ENCODE measurements around the gene IRGM. TPM values are rescaled to one million over a fixed set of nuclear protein-coding genes. Genes with fewer than 3 reads are reported as not detected.
"Not testable (repeated sequence)": the region's sequence is repeated elsewhere in the genome, so short reads cannot be mapped to it uniquely, and the experiment has no call there.

The IRGM gene
- total and polyA plus RNA-seq, 4 donors, result 0.25 TPM; not detected in 3

DNA sequence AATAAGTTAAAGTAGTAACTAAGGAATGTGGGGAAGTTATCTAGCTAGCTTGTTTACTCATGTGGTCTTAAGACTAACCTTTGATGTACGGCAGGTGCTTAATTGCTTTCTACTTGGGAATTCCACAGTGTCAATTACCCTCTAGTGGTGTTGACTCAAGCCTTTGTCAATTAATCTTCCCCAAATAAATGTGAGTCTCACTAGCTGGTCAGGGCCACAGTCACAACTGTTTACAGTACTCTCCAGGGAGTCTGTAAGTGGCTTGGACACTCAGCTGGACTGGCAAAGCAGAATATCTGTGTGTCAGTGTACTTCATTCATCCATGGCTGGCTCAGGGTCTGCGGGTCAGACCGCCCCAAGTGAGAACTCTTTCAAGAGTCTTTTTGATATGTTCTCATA, 37.0 kb upstream of the IRGM start:
- no peak overlapping the region for H3K4me3 ChIP-seq
- no peaks in the 10 kb centered on the region for H3K4me1 ChIP-seq (ENCODE audit: control insufficient read depth in 5 of 5, insufficient read depth in 5 of 5, low read length in 5 of 5)
- ATAC-seq (ENCODE audit: insufficient read depth, low FRiP score) (no peak), DNase-seq (no peak)
- H3K27me3 ChIP-seq (ENCODE audit: control insufficient read depth in 3 of 3, insufficient read depth in 3 of 3, low read length in 2 of 3), result no peaks in the 10 kb centered on the region
- no peaks in the 10 kb centered on the region for H3K36me3 ChIP-seq (ENCODE audit: control insufficient read depth in 4 of 4, insufficient read depth in 4 of 4, low read length in 4 of 4)
- WGBS, 2 donors, result 71 to 85% methylated on average over 3 of the region's 3 CpGs
- no peak overlapping the region for H3K27ac ChIP-seq (ENCODE audit: low read depth in 1 of 2, low read length in 1 of 2)
- TF ChIP-seq, protein P1, sequence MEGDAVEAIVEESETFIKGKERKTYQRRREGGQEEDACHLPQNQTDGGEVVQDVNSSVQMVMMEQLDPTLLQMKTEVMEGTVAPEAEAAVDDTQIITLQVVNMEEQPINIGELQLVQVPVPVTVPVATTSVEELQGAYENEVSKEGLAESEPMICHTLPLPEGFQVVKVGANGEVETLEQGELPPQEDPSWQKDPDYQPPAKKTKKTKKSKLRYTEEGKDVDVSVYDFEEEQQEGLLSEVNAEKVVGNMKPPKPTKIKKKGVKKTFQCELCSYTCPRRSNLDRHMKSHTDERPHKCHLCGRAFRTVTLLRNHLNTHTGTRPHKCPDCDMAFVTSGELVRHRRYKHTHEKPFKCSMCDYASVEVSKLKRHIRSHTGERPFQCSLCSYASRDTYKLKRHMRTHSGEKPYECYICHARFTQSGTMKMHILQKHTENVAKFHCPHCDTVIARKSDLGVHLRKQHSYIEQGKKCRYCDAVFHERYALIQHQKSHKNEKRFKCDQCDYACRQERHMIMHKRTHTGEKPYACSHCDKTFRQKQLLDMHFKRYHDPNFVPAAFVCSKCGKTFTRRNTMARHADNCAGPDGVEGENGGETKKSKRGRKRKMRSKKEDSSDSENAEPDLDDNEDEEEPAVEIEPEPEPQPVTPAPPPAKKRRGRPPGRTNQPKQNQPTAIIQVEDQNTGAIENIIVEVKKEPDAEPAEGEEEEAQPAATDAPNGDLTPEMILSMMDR (IDR thresholded peaks at IDR 0.05; ENCODE audit: control extremely low read depth, extremely low read depth), result no peak
- H3K9ac ChIP-seq (ENCODE audit: insufficient read depth in 1 of 2, low read length in 2 of 2), result no peak overlapping the region
- H3K9me3 ChIP-seq (ENCODE audit: control insufficient read depth in 4 of 4, insufficient read depth in 3 of 4, low read length in 3 of 4), result peaks cover 0 to 2% (median 0%) of the 10 kb centered on the region in 4 donors

DNA sequence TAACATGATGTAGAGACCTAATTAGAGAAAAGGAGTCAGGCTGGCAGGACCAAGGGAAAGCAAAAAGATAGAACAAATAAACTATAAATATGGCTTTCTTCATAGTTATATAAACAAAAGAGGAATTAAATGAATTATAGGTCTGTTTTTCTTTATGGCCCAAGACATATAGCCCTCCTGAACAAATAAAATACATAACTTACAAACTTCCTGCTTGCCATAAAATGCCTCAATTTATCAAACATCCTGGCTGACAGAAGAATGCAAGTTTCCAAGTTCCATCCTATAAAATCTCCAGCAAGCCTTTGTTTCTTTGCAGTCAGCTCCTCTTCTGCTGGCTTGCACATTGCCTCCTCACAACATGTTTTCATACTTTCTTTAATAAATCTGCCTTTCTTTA, 31.3 kb upstream of the IRGM start:
- TF ChIP-seq, protein P1 (IDR thresholded peaks at IDR 0.05; ENCODE audit: control extremely low read depth, extremely low read depth), result no peak
- Histone ChIP-seq H3K36me3 (ENCODE audit: control insufficient read depth in 4 of 4, insufficient read depth in 4 of 4, low read length in 4 of 4) (no peaks in the 10 kb centered on the region), H3K9ac (ENCODE audit: insufficient read depth in 1 of 2, low read length in 2 of 2) (no peak overlapping the region), H3K27me3 (ENCODE audit: control insufficient read depth in 3 of 3, insufficient read depth in 3 of 3, low read length in 2 of 3) (no peaks in the 10 kb centered on the region), H3K9me3 (ENCODE audit: control insufficient read depth in 4 of 4, insufficient read depth in 3 of 4, low read length in 3 of 4) (peaks cover 0 to 10% (median 0%) of the 10 kb centered on the region in 4 donors), H3K4me1 (ENCODE audit: control insufficient read depth in 5 of 5, insufficient read depth in 5 of 5, low read length in 5 of 5) (no peaks in the 10 kb centered on the region), H3K4me3 (no peak overlapping the region), H3K27ac (ENCODE audit: low read depth in 1 of 2, low read length in 1 of 2) (no peak overlapping the region)
- DNase-seq (no peak), ATAC-seq (ENCODE audit: insufficient read depth, low FRiP score) (no peak)

DNA sequence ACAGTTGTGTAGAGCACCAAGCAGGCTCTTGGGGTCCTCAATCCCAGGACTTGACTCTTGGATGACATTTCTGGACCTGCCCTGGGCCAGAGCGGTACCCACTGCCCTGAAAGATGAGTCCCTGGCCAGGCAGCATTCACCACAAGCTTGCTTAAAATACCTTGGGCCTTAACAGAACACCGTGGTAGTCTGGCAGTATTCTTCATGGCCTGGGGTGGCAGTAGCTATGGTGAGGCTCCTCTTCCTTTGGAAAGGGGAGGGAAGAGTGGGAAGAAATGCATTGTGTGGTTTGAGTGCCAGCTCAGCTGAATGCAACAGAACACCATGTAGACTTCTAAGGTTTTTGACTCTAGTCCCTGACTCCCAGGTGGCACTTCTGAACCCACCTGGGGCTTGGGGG, 29.4 kb upstream of the IRGM start:
- no peaks in the 10 kb centered on the region for H3K36me3 ChIP-seq (ENCODE audit: control insufficient read depth in 4 of 4, insufficient read depth in 4 of 4, low read length in 4 of 4)
- ATAC-seq (ENCODE audit: insufficient read depth, low FRiP score) (no peak), DNase-seq (no peak)
- no peaks in the 10 kb centered on the region for H3K27me3 ChIP-seq (ENCODE audit: control insufficient read depth in 3 of 3, insufficient read depth in 3 of 3, low read length in 2 of 3)
- no peak overlapping the region for H3K27ac ChIP-seq (ENCODE audit: low read depth in 1 of 2, low read length in 1 of 2)
- H3K9me3 ChIP-seq (ENCODE audit: control insufficient read depth in 4 of 4, insufficient read depth in 3 of 4, low read length in 3 of 4), result peaks cover 0 to 12% (median 0%) of the 10 kb centered on the region in 4 donors
- H3K4me1 ChIP-seq (ENCODE audit: control insufficient read depth in 5 of 5, insufficient read depth in 5 of 5, low read length in 5 of 5), result no peaks in the 10 kb centered on the region
- H3K9ac ChIP-seq (ENCODE audit: insufficient read depth in 1 of 2, low read length in 2 of 2), result no peak overlapping the region
- TF ChIP-seq, protein P1 (IDR thresholded peaks at IDR 0.05; ENCODE audit: control extremely low read depth, extremely low read depth), result no peak
- H3K4me3 ChIP-seq, result no peak overlapping the region
- 86% methylated on average over 2 of the region's 2 CpGs for WGBS, 2 donors

DNA sequence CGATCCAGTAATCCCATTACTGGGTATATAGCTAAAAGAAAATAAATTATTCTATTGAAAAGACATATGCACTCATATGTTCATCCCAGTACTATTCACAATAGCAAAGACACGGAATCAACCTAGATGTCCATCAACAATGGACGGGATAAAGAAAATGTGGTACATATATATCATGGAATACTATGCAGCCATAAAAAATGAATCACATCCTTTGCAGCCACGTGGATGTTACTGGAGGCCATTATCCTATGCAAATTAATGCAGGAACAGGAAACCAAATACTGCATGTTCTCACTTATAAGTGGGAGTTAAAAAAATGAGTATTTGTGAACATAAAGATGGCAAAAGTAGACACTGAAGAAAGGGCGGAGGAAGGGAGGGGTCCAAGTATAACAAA, 16.6 kb upstream of the IRGM start:
- Histone ChIP-seq H3K9ac (ENCODE audit: insufficient read depth in 1 of 2, low read length in 2 of 2) (no peak overlapping the region), H3K4me3 (no peak overlapping the region), H3K27me3 (ENCODE audit: control insufficient read depth in 3 of 3, insufficient read depth in 3 of 3, low read length in 2 of 3) (no peaks in the 10 kb centered on the region), H3K36me3 (ENCODE audit: control insufficient read depth in 4 of 4, insufficient read depth in 4 of 4, low read length in 4 of 4) (no peaks in the 10 kb centered on the region), H3K4me1 (ENCODE audit: control insufficient read depth in 5 of 5, insufficient read depth in 5 of 5, low read length in 5 of 5) (no peaks in the 10 kb centered on the region), H3K9me3 (ENCODE audit: control insufficient read depth in 4 of 4, insufficient read depth in 3 of 4, low read length in 3 of 4) (no peaks in the 10 kb centered on the region), H3K27ac (ENCODE audit: low read depth in 1 of 2, low read length in 1 of 2) (no peak overlapping the region)
- TF ChIP-seq, protein P1 (IDR thresholded peaks at IDR 0.05; ENCODE audit: control extremely low read depth, extremely low read depth), result no peak
- DNase-seq (no peak), ATAC-seq (ENCODE audit: insufficient read depth, low FRiP score) (no peak)
- 80% methylated on average over 5 of the region's 5 CpGs for WGBS, 2 donors

DNA sequence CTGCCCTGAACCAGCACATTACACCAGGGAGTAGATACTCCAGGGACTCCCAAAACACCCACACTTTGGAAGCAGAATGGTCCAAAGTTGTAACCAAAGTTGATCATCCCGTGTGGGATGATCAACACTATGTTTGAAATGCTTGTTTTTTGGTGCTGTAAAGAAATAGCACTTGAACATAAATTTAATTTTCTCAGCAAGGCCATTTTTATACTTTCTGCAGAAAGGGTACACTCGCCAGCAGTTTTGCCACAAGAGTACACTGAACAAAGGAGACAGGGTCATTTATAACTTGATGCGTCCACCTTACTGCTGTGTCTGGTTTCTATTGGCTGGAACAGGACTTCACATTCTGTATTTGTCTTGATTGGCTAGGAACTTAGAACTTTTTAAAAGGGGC, 14.5 kb upstream of the IRGM start:
- not testable (repeated sequence) for H3K4me1 ChIP-seq (ENCODE audit: control insufficient read depth in 5 of 5, insufficient read depth in 5 of 5, low read length in 5 of 5); ATAC-seq (ENCODE audit: insufficient read depth, low FRiP score); H3K27me3 ChIP-seq (ENCODE audit: control insufficient read depth in 3 of 3, insufficient read depth in 3 of 3, low read length in 2 of 3); DNase-seq; H3K9ac ChIP-seq (ENCODE audit: insufficient read depth in 1 of 2, low read length in 2 of 2); H3K27ac ChIP-seq (ENCODE audit: low read depth in 1 of 2, low read length in 1 of 2); H3K9me3 ChIP-seq (ENCODE audit: control insufficient read depth in 4 of 4, insufficient read depth in 3 of 4, low read length in 3 of 4); H3K4me3 ChIP-seq; H3K36me3 ChIP-seq (ENCODE audit: control insufficient read depth in 4 of 4, insufficient read depth in 4 of 4, low read length in 4 of 4)
- WGBS, 2 donors, result 87 to 89% methylated on average over 3 of the region's 3 CpGs

Measured in lung (tissue), 12 donors.